Spinal cord (tissue), 10 donors: Measurements from ENCODE around the gene VPS26A. TPM values are rescaled to one million over a fixed set of nuclear protein-coding genes. Genes with fewer than 3 reads are reported as not detected.

Experiments
- DNase-seq, 6 donors: peaks; one replicate each; pipeline versions ENCODE4 v3.0.0 to v3.0.0-alpha.2; 2013 to 2015; ENCODE audit warnings: low spot score in 6 of 6, low read depth in 4 of 6
- H3K27ac ChIP-seq: one replicate; pipeline ENCODE4 v1.5.1; 2013; ENCODE audit warnings: low read depth, low read length, control low read depth
- H3K27me3 ChIP-seq: one replicate; pipeline ENCODE4 v1.6.1; 2013; ENCODE audit warnings: low read length; ENCODE audit not compliant: control insufficient read depth, insufficient read depth
- H3K36me3 ChIP-seq: one replicate; pipeline ENCODE4 v1.6.1; 2013; ENCODE audit warnings: low read length; ENCODE audit not compliant: control insufficient read depth, insufficient read depth
- H3K4me1 ChIP-seq: one replicate; pipeline ENCODE4 v1.6.1; 2013; ENCODE audit warnings: low read length; ENCODE audit not compliant: control insufficient read depth, insufficient read depth
- H3K4me3 ChIP-seq: one replicate; pipeline ENCODE4 v1.5.1; 2013; ENCODE audit warnings: low read depth, low read length, control low read depth
- H3K9me3 ChIP-seq: one replicate; pipeline ENCODE4 v1.6.1; 2013; ENCODE audit warnings: low read length; ENCODE audit not compliant: control insufficient read depth, insufficient read depth
- WGBS: methylation state at CpG from one replicate; pipeline ENCODE4 v1.1.5; 2013; ENCODE audit warnings: missing lambda C conversion rate; ENCODE audit not compliant: insufficient coverage; 5-methylcytosine and 5-hydroxymethylcytosine counted together
- long read RNA-seq, 4 donors: transcript quantifications; one replicate each; lab custom pipeline, GENCODE V29; 2026
- polyA plus RNA-seq, 2 donors: library from polyadenylated mRNA; unstranded; fragments of 120-200 nt; gene quantifications; one replicate each; pipeline ENCODE4 v1.2.1, GENCODE V29; 2013; ENCODE audit not compliant: insufficient read length in 2 of 2
- total RNA-seq, 2 donors: library from RNA; depleted of rRNA in 1 of 2; stranded (reverse); fragments of 120-200 nt in 1 of 2; fragments of >200 nt in 1 of 2; gene quantifications; one replicate each; pipeline versions ENCODE4 v1.2.3 to v1.2.4, GENCODE V29; 2013 to 2014
- donor health status: healthy.

VPS26A gene
- total RNA-seq (10 to 100 TPM; 32.0 to 70.1 TPM), polyA plus RNA-seq (10 to 100 TPM; 46.9 to 53.1 TPM)
- long read RNA-seq, donor 1, transcript VPS26A-201 (9 exons, 2,697 nt) = major isoform, 20 of 30 reads
- long read RNA-seq, donor 1, partial matches to known transcripts = 5 of 30 reads
- long read RNA-seq, donor 1, other reads (novel, unspliced or antisense) = 5 of 30 reads
- long read RNA-seq, donor 2, partial matches to known transcripts = 0 of 4 reads
- long read RNA-seq, donor 2, other reads (novel, unspliced or antisense) = 0 of 4 reads
- long read RNA-seq, donor 3, transcript VPS26A-201 (9 exons, 2,697 nt) = major isoform, 6 of 16 reads
- long read RNA-seq, donor 3, partial matches to known transcripts = 9 of 16 reads
- long read RNA-seq, donor 3, other reads (novel, unspliced or antisense) = 0 of 16 reads
- long read RNA-seq, donor 4, transcript VPS26A-201 (9 exons, 2,697 nt) = major isoform, 17 of 27 reads
- long read RNA-seq, donor 4, partial matches to known transcripts = 10 of 27 reads
- long read RNA-seq, donor 4, other reads (novel, unspliced or antisense) = 0 of 27 reads

- H3K27me3 ChIP-seq = no peaks in the 10 kb centered on the region
- H3K9me3 ChIP-seq = no peaks in the 10 kb centered on the region
- H3K27ac ChIP-seq = peak within 1 kb of the TSS; percentile 100
- peak; percentile 92 to 100 (median 97) for DNase-seq
- under 1% methylated on average over 73 of the region's 82 CpGs for WGBS
- peaks cover 4% of the 10 kb centered on the region for H3K4me1 ChIP-seq
- no peaks in the 10 kb centered on the region for H3K36me3 ChIP-seq
- H3K4me3 ChIP-seq = peak within 1 kb of the TSS; percentile 95
Observed at GRCh38 chr10:69123747-69124562, at the start of gene VPS26A. VPS26A (plus strand) TSS chr10:69124178; CDS start chr10:69124278, 100 bp downstream.

- peaks cover 1% of the 10 kb centered on the region for H3K4me1 ChIP-seq
- H3K4me3 ChIP-seq = no peak overlapping the region
- no peaks in the 10 kb centered on the region for H3K27me3 ChIP-seq
- no peaks in the 10 kb centered on the region for H3K9me3 ChIP-seq
- no peak overlapping the region for H3K27ac ChIP-seq
- DNase-seq = no peak
- no peaks in the 10 kb centered on the region for H3K36me3 ChIP-seq
- WGBS = 97% methylated on average over 3 of the region's 4 CpGs
Observed at GRCh38 chr10:69074532-69074931, 49.4 kb upstream of the VPS26A start.

DNA sequence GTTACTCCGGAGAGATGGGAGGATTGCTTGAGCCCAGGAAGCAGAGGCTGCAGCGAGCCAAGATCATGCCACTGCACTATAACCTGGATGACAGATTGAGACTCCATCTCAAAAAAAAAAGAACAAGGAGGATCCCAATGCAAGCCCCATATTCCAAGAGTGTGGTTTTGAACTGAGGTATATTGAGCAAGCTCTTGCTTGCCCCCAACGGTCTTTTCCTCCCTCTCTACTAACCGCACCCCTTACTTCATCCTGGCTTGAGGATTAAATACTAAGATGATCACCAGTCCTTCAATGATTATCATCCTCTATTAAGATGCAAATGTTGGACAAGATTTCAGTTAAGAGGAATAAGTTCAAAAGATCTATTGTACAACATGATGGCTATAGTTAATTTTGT lies 48.5 kb upstream of the VPS26A start:
- 94% methylated on average over 2 of the region's 4 CpGs for WGBS
- H3K36me3 ChIP-seq = no peaks in the 10 kb centered on the region
- H3K27ac ChIP-seq = no peak overlapping the region
- no peaks in the 10 kb centered on the region for H3K4me1 ChIP-seq
- no peaks in the 10 kb centered on the region for H3K27me3 ChIP-seq
- H3K4me3 ChIP-seq = no peak overlapping the region
- H3K9me3 ChIP-seq = no peaks in the 10 kb centered on the region
- DNase-seq = no peak

DNA sequence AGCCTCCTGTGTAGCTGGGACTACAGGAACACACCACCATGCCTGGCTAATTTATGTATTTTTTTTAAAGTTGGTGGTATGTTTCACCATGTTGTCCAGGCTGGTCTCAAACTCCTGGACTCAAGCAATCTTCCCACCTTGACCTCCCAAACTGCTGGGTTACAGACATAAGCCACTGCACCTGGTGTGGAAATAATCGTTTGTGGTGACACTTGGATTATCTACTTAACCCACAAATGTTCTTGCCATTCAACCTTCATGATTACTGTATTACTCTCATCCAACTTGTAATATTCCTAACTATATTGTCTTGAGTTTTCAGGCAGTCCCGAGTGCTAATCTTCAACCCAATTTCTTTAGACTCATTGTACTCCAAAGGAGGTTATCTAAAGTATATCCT lies 45.7 kb upstream of the VPS26A start:
- Histone ChIP-seq H3K4me3 (no peak overlapping the region), H3K9me3 (no peaks in the 10 kb centered on the region), H3K36me3 (no peaks in the 10 kb centered on the region), H3K27me3 (no peaks in the 10 kb centered on the region), H3K27ac (no peak overlapping the region), H3K4me1 (no peaks in the 10 kb centered on the region)
- DNase-seq = no peak
- WGBS = no CpG with 5 or more reads among the region's 2 CpGs

- no peak overlapping the region for H3K4me3 ChIP-seq
- no peaks in the 10 kb centered on the region for H3K9me3 ChIP-seq
- WGBS = 80% methylated on average over 2 of the region's 4 CpGs
- no peak overlapping the region for H3K27ac ChIP-seq
- no peaks in the 10 kb centered on the region for H3K27me3 ChIP-seq
- no peak for DNase-seq
- H3K4me1 ChIP-seq = no peaks in the 10 kb centered on the region
- no peaks in the 10 kb centered on the region for H3K36me3 ChIP-seq
Observed at GRCh38 chr10:69080226-69080625, 43.8 kb upstream of the VPS26A start.

DNA sequence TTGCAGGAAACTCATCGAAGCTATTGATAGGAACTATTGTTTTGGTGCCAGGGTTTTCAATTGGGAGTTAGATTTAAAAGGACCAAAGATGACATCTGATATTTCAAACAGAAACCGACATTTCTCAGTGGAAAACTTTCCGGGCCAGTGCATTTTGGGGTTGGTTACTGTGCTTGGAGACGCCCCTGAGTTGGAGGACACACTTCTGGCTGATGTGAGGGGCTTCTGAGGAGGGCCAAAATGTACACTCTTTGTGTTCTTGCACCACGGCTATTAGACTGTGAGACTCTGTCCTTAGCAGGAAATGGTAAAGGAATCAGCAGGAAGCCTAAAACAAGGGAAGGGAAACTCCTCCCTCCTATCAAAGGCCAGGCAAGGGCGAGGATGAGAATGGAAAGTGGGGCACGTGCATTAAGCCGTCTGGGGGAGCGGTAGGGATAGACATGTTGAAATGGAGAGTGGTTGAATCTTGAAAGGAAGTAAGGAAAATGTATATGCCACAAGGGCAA lies 37.9 kb upstream of the VPS26A start:
- Histone ChIP-seq H3K36me3 (no peaks in the 10 kb centered on the region), H3K4me1 (no peaks in the 10 kb centered on the region), H3K4me3 (no peak overlapping the region), H3K9me3 (no peaks in the 10 kb centered on the region), H3K27me3 (no peaks in the 10 kb centered on the region), H3K27ac (no peak overlapping the region)
- peak in 1 of 6 donors; percentile 15 for DNase-seq
- WGBS = 60% methylated on average over 1 of the region's 9 CpGs

- peak in 1 of 6 donors; percentile 48 for DNase-seq
- Histone ChIP-seq H3K4me1 (no peaks in the 10 kb centered on the region), H3K36me3 (no peaks in the 10 kb centered on the region), H3K9me3 (no peaks in the 10 kb centered on the region), H3K4me3 (peak within 1 kb of the TSS; percentile 21), H3K27me3 (no peaks in the 10 kb centered on the region), H3K27ac (peak within 1 kb of the TSS; percentile 71)
- WGBS = 79% methylated on average over 4 of the region's 10 CpGs
Observed at GRCh38 chr10:69087590-69088470, 36.1 kb upstream of the VPS26A start, which contains the start of gene SRGN. SRGN (plus strand) TSS chr10:69088103; CDS start chr10:69088158, 55 bp downstream.

DNA sequence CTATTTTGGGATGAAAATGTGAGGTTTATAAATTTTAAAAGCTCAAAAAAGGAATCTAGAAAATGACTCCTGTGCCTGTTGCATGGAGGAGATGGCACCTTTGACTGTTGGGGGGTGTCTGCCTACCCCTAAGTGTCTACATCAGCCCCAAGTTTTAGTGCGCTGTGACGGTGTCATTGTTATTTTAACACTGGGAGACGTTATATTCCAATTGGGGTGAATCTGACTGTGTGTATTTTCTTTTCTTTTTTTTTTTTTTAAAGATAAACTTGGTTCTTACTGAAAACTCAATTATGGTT lies 35.6 kb upstream of the VPS26A start:
- Histone ChIP-seq H3K27me3 (no peaks in the 10 kb centered on the region), H3K4me3 (peak overlapping the region; percentile 21), H3K36me3 (no peaks in the 10 kb centered on the region), H3K27ac (no peak overlapping the region), H3K4me1 (no peaks in the 10 kb centered on the region), H3K9me3 (no peaks in the 10 kb centered on the region)
- no peak for DNase-seq
- no CpG with 5 or more reads among the region's 3 CpGs for WGBS
